ENCODE results near the gene ABCC10. TPM values are rescaled to one million over a fixed set of nuclear protein-coding genes. Genes with fewer than 3 reads are reported as not detected.
"Not testable (repeated sequence)": the region's sequence is repeated elsewhere in the genome, so short reads cannot be mapped to it uniquely, and the experiment has no call there.

ABCC10 gene
- total RNA-seq, 1 experiment from 2014 or later: 28.4 TPM

- POLR2A ChIA-PET (ENCODE audit: unreplicated experiment): no interaction called here
- no peaks in the 10 kb centered on the region for H3K36me3 ChIP-seq (ENCODE audit: low read depth)
- H2AFZ ChIP-seq: no peak overlapping the region
- BruUV-seq (replicated peaks): no TSS peak
- no peak for DNase-seq
- no peaks in the 10 kb centered on the region for H3K27me3 ChIP-seq (ENCODE audit: insufficient read depth, low read depth)
- H3K9me3 ChIP-seq (ENCODE audit: insufficient read depth, low read depth): 0 out of 2 replicates have a peak, but pooled peaks cover 4% of the 10 kb centered on the region
- H3K9me2 ChIP-seq (ENCODE audit: insufficient read depth): no peaks in the 10 kb centered on the region
- H3K27ac ChIP-seq: no peak overlapping the region
- H3F3A ChIP-seq (ENCODE audit: insufficient read depth, low read depth): peaks cover 13% of the 10 kb centered on the region; the same call in 1 of the 2 replicates
- no peak overlapping the region for H3K4me3 ChIP-seq
- no peak overlapping the region for H3K4me2 ChIP-seq
- intact Hi-C loops (cut with micrococcal nuclease; ENCODE audit: unreplicated experiment): no loop called here
- peaks cover 12% of the 10 kb centered on the region for H3K4me1 ChIP-seq (replicated peaks; ENCODE audit: insufficient read depth)
- TF ChIP-seq EZH2 (IDR thresholded peaks at IDR 0.05; ENCODE audit: low read depth) (no peak), CTCF (conservative IDR thresholded peaks at IDR 0.05) (no peak)
- no peaks in the 10 kb centered on the region for H3K79me2 ChIP-seq (ENCODE audit: low read depth)
- H4K20me1 ChIP-seq (ENCODE audit: insufficient read depth): no peaks in the 10 kb centered on the region
- CTCF ChIA-PET: no interaction called here
These were observed 20.0 kb upstream of the ABCC10 start for GRCh38 chr6:43407296-43407695.

- no TSS peak for BruUV-seq (replicated peaks)
- TF ChIP-seq CTCF (conservative IDR thresholded peaks at IDR 0.05) (no peak), EZH2 (IDR thresholded peaks at IDR 0.05; ENCODE audit: low read depth) (no peak)
- Histone ChIP-seq H3K79me2 (ENCODE audit: low read depth) (no peaks in the 10 kb centered on the region), H3K27ac (no peak overlapping the region), H3K4me1 (replicated peaks; ENCODE audit: insufficient read depth) (peaks cover 12% of the 10 kb centered on the region), H2AFZ (no peak overlapping the region), H3K36me3 (ENCODE audit: low read depth) (no peaks in the 10 kb centered on the region), H3K4me3 (no peak overlapping the region), H3K4me2 (no peak overlapping the region), H3F3A (ENCODE audit: insufficient read depth, low read depth) (peaks cover 13% of the 10 kb centered on the region; the same call in 1 of the 2 replicates), H3K27me3 (ENCODE audit: insufficient read depth, low read depth) (no peaks in the 10 kb centered on the region), H3K9me2 (ENCODE audit: insufficient read depth) (no peaks in the 10 kb centered on the region), H3K9me3 (ENCODE audit: insufficient read depth, low read depth) (0 out of 2 replicates have a peak, but pooled peaks cover 4% of the 10 kb centered on the region), H4K20me1 (ENCODE audit: insufficient read depth) (no peaks in the 10 kb centered on the region)
- no peak for DNase-seq
- intact Hi-C loops (cut with micrococcal nuclease; ENCODE audit: unreplicated experiment): no loop called here
- ChIA-PET POLR2A (ENCODE audit: unreplicated experiment) (no interaction called here), CTCF (no interaction called here)
These were observed 19.1 kb upstream of the ABCC10 start for GRCh38 chr6:43408259-43408658.

- H3K4me2 ChIP-seq; POLR2A ChIA-PET (ENCODE audit: unreplicated experiment); H3K36me3 ChIP-seq (ENCODE audit: low read depth); H3K4me3 ChIP-seq; H3K27me3 ChIP-seq (ENCODE audit: insufficient read depth, low read depth); H3K4me1 ChIP-seq (replicated peaks; ENCODE audit: insufficient read depth); H3K9me2 ChIP-seq (ENCODE audit: insufficient read depth); intact Hi-C loops (cut with micrococcal nuclease; ENCODE audit: unreplicated experiment); H4K20me1 ChIP-seq (ENCODE audit: insufficient read depth); H3K79me2 ChIP-seq (ENCODE audit: low read depth); H3K27ac ChIP-seq; H2AFZ ChIP-seq; CTCF ChIA-PET; H3F3A ChIP-seq (ENCODE audit: insufficient read depth, low read depth); BruUV-seq (replicated peaks); DNase-seq; H3K9me3 ChIP-seq (ENCODE audit: insufficient read depth, low read depth): not testable (repeated sequence)
These were observed 16.6 kb upstream of the ABCC10 start for GRCh38 chr6:43410776-43411175.

GRCh38 chr6:43412541-43412940 lies 14.8 kb upstream of the ABCC10 start:
- no peaks in the 10 kb centered on the region for H3K36me3 ChIP-seq (ENCODE audit: low read depth)
- no peaks in the 10 kb centered on the region for H3K4me1 ChIP-seq (replicated peaks; ENCODE audit: insufficient read depth)
- CTCF ChIA-PET: no interaction called here
- BruUV-seq (replicated peaks): no TSS peak
- TF ChIP-seq EZH2 (IDR thresholded peaks at IDR 0.05; ENCODE audit: low read depth) (no peak), CTCF (conservative IDR thresholded peaks at IDR 0.05) (no peak)
- H3K9me2 ChIP-seq (ENCODE audit: insufficient read depth): no peaks in the 10 kb centered on the region
- H3K27ac ChIP-seq: no peak overlapping the region
- intact Hi-C loops (cut with micrococcal nuclease; ENCODE audit: unreplicated experiment): no loop called here
- H3K9me3 ChIP-seq (ENCODE audit: insufficient read depth, low read depth): no peaks in the 10 kb centered on the region
- H3K4me2 ChIP-seq: no peak overlapping the region
- no peaks in the 10 kb centered on the region for H3F3A ChIP-seq (ENCODE audit: insufficient read depth, low read depth)
- no peaks in the 10 kb centered on the region for H4K20me1 ChIP-seq (ENCODE audit: insufficient read depth)
- H2AFZ ChIP-seq: no peak overlapping the region
- DNase-seq: no peak
- no peak overlapping the region for H3K4me3 ChIP-seq
- H3K79me2 ChIP-seq (ENCODE audit: low read depth): no peaks in the 10 kb centered on the region
- H3K27me3 ChIP-seq (ENCODE audit: insufficient read depth, low read depth): no peaks in the 10 kb centered on the region
- POLR2A ChIA-PET (ENCODE audit: unreplicated experiment): no interaction called here
